ENCODE data around the gene CCDC91.
"Not testable (repeated sequence)": the region's sequence is repeated elsewhere in the genome, so short reads cannot be mapped to it uniquely, and the experiment has no call there.

The CCDC91 gene

GRCh38 chr12:28296287-28296686 is 106.0 kb downstream of the CCDC91 start:
- DNase-seq: no peak

DNA sequence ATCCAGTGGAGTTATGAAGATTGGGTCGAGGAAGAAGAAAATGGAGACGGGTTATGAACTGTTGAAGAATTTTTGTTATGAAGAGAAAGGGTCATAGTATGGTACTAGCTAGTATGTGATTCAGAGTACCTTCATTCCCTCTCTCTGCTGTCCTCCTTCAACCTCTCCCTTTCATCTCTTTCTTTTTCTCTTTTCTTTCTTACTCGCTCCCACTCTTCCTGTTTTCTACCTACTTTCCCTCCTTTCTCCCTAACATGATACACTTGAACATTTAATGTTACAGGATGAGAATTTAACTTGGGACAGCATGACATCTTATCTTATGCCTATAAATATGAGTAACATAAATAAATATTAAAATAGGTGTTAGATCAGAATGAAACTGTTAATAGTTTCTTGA is 112.9 kb downstream of the CCDC91 start:
- DNase-seq: no peak

GRCh38 chr12:28306535-28306934 is 116.3 kb downstream of the CCDC91 start:
- DNase-seq: no peak

DNA sequence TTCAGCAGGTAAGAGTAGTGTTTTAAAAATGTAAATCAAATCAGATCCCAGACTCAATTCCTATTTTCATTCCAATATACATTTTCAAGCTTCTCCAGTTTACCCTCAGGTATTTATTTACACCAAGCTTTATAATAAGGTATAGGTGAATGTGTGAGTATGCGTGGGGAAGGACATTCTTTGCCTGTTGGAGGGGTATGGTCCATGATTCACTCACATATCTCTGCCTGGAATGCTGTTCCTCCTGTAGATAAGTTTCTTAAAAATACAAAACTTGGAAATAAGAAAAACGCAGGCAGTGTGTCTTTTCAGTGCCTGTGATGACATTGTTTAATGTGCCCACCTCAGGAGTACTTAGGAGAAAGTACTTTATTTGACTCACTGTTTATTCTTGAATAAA is 118.6 kb downstream of the CCDC91 start:
- DNase-seq: no peak

DNA sequence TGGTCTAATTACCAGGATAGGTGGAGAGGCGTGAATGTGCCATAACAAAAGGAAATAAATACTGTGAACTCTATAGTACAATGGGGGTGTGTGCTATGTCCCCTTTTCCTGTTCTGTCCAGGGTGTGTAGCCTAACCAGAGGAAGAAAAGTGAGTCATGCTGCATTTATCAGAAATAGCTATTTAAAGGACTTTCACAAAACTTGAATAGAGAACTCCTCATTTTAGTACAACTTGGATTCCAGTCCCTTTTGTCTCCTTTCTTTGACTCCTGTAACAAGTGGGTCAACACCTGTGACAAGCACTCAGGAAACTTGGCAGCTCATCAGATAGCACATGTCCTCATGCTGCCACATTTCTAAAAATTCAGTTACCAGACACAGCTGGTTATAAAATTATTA is 123.4 kb downstream of the CCDC91 start:
- DNase-seq: no peak

DNA sequence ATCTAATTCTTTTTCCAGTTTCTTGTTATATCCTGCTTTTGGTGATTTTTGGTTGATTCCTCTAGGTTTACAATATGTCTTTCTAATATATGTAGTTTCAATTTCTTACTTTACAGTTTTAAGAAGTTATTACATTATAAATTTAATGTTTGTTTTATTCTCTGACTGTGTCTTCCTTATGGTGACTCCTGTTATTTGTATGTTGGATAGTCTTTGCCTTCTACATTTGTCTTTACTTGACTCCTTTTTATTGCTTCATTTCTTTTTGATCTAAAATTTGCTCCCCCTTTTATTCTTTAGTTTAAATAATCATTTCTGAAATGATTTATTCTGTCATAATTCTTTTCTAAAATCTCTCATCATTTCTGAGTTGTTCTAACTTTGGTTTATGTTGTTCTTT is 125.8 kb downstream of the CCDC91 start:
- no peak for DNase-seq

- DNase-seq: no peak
Measured at GRCh38 chr12:28318273-28318672, 128.0 kb downstream of the CCDC91 start.

GRCh38 chr12:28320353-28320752 is 130.1 kb downstream of the CCDC91 start:
- DNase-seq: no peak

- no peak for DNase-seq
Measured at GRCh38 chr12:28327722-28328121, 137.5 kb downstream of the CCDC91 start.

- DNase-seq: no peak
Measured at GRCh38 chr12:28328967-28329366, 138.7 kb downstream of the CCDC91 start.

DNA sequence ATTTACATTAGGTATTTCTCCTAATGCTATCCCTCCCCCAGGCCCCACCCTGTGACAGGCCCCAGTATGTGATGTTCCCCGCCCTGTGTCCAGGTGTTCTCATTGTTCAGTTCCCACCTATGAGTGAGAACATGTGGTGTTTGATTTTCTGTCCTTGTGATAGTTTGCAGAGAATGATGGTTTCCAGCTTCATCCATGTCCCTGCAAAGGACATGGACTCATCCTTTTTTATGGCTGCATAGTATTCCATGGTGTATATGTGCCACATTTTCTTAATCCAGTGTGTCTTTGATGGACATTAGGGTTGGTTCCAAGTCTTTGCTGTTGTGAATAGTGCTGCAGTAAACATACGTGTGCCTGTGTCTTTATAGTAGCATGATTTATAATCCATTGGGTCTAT is 139.5 kb downstream of the CCDC91 start:
- DNase-seq: not testable (repeated sequence)

- not testable (repeated sequence) for DNase-seq
Measured at GRCh38 chr12:28330232-28330631, 140.0 kb downstream of the CCDC91 start.

GRCh38 chr12:28331130-28331529 is 140.9 kb downstream of the CCDC91 start:
- DNase-seq: no peak

DNA sequence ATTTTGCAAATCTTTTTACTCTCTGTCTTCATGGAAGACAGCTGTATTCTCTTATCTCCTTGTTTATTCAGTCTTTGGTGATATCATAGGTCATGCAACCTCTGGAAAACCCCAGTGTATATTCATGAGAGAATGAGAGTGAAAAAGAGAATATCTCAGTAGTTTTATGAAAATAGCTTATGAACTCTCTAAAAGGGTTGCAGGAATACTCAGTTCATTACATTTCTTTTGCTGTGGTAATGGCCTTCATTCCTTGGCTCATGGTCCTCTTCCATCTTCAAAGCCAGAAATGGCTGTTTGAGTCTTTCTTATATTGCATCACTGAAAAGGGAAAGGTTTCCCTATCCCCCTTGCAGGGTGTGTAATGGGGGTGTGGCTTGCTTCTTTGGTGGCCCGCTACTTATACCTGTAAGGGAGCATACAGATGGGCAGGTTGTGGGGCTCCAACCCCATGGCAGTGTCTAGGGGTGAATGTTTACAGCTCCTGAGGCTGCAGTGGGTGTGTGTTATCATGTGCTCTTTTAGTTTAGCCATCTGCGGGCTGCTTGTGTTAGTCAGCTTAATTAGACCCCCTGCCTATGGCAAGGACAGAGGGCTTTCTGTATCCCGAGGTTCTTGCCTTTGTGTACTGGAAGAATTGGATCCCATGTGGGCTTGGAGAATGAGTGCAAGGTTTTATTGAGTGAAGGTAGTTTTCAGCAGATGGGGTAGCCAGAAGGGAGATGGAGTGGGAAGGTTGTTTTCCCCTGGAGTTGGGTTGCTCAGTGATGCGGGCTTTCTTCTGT is 150.2 kb downstream of the CCDC91 start:
- no peak for DNase-seq

DNA sequence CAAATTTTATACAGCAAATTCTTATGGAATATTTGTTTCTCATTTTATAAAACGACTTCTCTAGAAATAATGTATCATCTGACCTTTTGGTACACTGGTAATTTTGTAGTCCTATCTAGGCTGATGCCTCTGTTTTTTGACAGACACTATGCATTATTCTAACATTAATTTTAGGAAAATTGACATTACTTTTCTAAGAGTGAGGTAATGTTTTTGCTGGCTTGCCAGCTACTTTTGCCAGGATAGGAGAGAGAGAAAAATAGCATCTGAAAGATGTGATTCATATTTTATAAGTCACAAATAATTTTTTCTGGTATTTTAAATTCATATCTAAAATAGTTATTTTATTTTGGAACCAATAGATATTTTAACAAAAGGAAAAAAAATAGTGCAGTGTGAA is 153.5 kb downstream of the CCDC91 start:
- no peak for DNase-seq

GRCh38 chr12:28346567-28346966 is 156.3 kb downstream of the CCDC91 start:
- no peak for DNase-seq

DNA sequence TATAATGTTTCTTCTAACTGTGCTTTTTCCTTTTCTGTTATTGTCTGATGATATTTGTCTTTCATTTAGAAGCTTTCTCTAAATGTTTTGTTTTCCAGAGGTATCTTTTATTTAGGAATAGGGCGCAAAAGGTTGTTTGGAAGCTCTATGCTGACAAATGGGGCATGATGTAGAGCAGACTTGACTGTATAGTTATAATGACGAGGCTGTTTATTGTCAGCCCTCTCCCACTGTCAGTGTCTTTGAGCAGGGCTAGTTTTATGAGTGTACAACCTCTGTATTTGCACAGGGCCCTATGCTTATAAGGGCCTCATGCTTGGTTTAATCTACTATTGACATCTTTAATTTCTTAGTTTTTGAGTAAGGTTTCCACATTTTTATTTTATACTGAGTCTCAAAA is 158.9 kb downstream of the CCDC91 start:
- DNase-seq: no peak

DNA sequence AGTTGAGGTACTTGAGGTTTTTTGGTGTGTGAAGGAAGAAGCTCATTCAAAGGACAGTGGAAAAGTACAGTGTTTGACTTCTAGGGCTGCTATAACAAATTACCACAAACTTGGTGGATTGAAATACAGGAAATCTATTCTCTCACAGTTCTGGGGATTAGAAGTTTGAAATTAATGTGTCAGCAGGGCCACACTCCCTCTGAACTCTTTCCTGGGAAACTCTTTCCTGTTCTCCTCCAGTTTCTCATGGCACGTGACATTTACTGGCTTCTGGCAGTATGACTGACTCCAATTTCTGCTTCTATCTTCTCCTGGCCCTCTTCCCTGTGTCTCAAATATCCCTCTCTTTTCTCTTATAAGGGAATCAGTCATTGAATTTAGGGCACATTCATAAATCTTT is 160.2 kb downstream of the CCDC91 start:
- no peak for DNase-seq

- no peak for DNase-seq
Measured at GRCh38 chr12:28351414-28351813, 161.2 kb downstream of the CCDC91 start.

GRCh38 chr12:28355161-28355560 is 164.9 kb downstream of the CCDC91 start:
- DNase-seq: no peak

DNA sequence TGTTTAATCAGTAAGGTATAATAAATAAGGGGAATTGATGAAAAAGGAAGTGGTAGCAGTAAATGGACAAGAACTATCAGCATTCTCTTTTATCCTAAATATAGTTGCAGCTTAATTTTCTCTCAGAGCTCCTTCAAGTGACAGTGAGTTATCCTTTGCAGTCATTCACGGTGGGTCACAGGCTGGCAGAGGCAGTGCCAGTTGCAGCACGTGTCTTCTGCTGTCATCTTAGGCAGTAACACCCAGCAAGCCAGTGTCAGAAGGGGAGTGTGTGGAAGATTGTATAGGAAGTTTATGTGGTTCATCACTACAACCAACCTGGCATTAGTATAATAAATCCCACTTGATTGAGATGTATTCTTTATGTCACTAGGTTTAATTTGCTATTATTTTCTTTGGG is 170.0 kb downstream of the CCDC91 start:
- DNase-seq: no peak

GRCh38 chr12:28367326-28367725 is 177.1 kb downstream of the CCDC91 start:
- DNase-seq: no peak

DNA sequence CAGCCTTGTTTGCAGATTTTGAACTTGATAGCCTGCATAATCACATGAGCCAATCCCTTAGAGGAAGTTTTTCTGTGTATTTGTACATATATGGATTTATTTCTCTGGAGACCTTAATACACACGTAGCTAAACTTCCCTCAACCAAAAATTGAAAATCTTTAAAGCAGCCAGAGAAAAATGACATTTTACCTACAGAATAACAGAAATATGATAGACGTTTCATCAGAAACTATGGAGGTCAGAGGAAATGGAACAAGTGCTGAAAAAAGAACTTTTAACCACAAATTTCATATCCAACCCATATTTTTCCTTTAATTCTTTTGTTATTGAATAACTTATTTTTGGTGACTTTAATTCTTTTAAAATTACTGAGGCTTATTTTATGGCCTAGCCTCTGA is 177.7 kb downstream of the CCDC91 start:
- no peak for DNase-seq

DNA sequence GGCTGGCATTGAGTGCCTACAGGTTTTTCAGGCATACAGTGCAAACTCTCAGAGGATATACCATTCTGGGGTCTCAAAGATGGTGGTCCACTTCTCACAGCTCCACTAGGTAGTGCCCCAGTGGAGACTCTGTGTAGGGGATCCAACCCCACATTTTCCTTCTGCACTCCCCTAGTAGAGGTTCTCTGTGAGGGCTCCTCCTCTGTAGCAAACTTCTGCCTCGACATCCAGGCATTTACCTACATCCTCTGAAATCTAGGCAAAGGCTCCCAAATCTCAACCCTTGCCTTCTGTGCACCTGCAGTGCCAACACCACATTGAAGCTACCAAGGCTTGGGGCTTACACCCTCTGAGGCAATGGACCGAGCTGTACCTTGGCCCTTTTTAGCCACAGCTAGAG is 179.2 kb downstream of the CCDC91 start:
- DNase-seq: no peak

GRCh38 chr12:28374556-28374955 is 184.3 kb downstream of the CCDC91 start:
- DNase-seq: no peak

All from CD4-positive, alpha-beta T cell treated with Interleukin-1 beta for 1 hour (primary cell).